HG02870 (cell line): ENCODE results near the gene SLC6A8.

ENCODE experiments used
- ATAC-seq: cut with Tn5 transposase; IDR thresholded peaks from one replicate; pipeline ENCODE4 v1.9.1; 2021; ENCODE audit warnings: mild to moderate bottlenecking, moderate library complexity; ENCODE audit not compliant: unreplicated experiment

Gene SLC6A8

GRCh38 chrX:153687121-153688039, at the start of gene SLC6A8:
Gene SLC6A8, plus strand, starts transcription at chrX:153687926. Its CDS starts 649 bp downstream, at chrX:153688575.
- no peak for ATAC-seq

- ATAC-seq: no peak
Measured at GRCh38 chrX:153638041-153638371, 49.7 kb upstream of the SLC6A8 start.

DNA sequence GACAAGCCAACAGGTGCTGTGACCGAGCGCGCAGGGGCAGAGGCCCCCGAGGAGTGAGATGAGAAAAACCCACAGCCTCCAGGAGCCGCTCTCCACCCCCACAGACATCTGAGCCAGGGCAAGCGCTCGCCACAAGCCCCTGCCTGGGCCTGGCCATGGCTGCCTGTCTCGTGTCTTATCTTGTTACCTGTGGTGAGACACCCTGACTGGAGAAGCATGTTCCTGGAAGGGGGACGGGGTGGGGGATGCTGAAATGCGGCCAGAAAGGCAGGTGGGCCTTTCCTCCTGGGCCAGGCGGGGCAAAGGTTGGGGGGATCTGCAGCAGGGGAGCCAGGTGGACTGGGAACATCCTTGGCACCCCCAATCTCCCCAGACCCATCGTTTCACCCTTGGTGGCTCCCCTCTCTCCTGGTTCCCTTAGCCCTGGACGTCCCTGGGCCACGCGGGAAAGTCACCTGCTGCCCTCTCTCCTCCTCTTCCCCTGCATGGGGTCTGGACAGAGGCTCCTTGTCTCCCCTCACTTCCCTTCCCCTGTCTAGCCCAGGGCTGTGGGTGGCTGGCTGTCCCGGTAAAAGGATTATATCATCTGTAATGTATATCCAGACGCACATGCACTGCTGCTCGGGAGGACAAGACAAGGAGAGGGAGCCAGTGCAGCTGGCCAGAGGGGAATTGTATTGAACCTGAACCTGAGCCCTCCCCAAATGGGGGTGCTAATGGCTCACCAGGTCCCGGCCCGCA, 49.1 kb upstream of the SLC6A8 start:
- ATAC-seq: no peak

- ATAC-seq: no peak
Measured at GRCh38 chrX:153639177-153640044, 48.3 kb upstream of the SLC6A8 start.

GRCh38 chrX:153640045-153640686, 47.6 kb upstream of the SLC6A8 start:
- ATAC-seq: no peak

- ATAC-seq: no peak
Measured at GRCh38 chrX:153640736-153641575, 46.8 kb upstream of the SLC6A8 start.

- no peak for ATAC-seq
Measured at GRCh38 chrX:153641627-153642026, 46.1 kb upstream of the SLC6A8 start.

GRCh38 chrX:153642051-153642654, 45.6 kb upstream of the SLC6A8 start:
- ATAC-seq: no peak

GRCh38 chrX:153642655-153643430, 44.9 kb upstream of the SLC6A8 start:
- no peak for ATAC-seq

- no peak for ATAC-seq
Measured at GRCh38 chrX:153643431-153644351, 44.0 kb upstream of the SLC6A8 start.

DNA sequence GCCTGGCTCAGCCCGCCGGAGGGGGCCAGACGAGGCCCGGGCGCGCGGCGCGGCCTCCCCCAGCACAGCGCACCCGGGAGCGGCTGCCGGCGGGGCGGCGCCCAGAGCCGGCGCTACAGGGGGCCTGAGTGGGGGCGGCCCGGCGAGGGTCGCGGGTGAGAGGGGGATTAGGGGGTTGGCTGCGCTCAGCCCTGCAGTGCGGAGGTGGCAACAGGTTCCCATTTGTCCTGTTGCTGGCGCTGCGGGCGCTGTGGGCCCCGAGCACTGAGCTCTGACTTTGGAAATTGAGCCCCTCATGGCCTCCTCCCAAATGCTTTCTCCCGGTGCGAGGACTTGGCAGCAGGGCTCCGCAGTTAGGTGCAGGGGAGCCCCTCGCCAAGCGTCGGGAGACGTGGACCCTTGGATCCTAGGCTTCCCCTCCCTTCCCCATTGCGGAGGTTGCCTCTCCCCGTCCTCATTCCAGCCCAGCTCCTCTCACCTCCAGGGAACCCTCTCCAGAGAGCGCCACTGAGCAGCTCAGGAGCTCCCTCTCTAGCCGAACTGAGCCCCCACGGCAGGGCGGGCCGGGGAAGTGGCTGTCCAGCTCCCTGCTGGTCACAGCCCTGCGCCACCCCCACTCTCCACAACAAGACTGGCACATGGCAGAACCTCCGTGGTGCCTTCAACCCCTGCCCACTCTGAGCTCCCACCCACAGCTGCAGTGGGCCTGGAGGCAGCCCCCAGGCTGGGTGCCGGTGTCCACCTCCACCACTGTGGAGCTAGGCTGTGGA, 43.2 kb upstream of the SLC6A8 start:
- no peak for ATAC-seq

GRCh38 chrX:153645151-153645550, 42.6 kb upstream of the SLC6A8 start:
- no peak for ATAC-seq

- ATAC-seq: no peak
Measured at GRCh38 chrX:153645921-153646488, 41.7 kb upstream of the SLC6A8 start.

- ATAC-seq: no peak
Measured at GRCh38 chrX:153646620-153647373, 40.9 kb upstream of the SLC6A8 start, which contains the start of gene DUSP9. Gene DUSP9, plus strand, starts transcription at chrX:153647203. Its CDS starts 751 bp downstream, at chrX:153647954.
